HepG2 (cell line): ENCODE results near the gene DNAJB11. TPM values are rescaled to one million over a fixed set of nuclear protein-coding genes. Genes with fewer than 3 reads are reported as not detected.

Experiments
- CENPX ChIP-seq: sonication (generic); formaldehyde crosslinking; IDR thresholded peaks from 2 replicates; pipeline ENCODE4 v1.9.0; 2021; ENCODE audit warnings: mild to moderate bottlenecking, missing genetic modification reagents, moderate library complexity
- CHD2 ChIP-seq: IDR thresholded peaks from 2 replicates; pipeline ENCODE4 v1.6.1; 2011; ENCODE audit warnings: low read depth, low read length, improper control_type of control experiment
- FLYWCH1 ChIP-seq: sonication (generic); formaldehyde crosslinking; IDR thresholded peaks from 2 replicates; pipeline ENCODE4 v1.8.1; 2023; ENCODE audit warnings: mild to moderate bottlenecking, missing genetic modification reagents
- FOSL2 ChIP-seq: sonication (generic); formaldehyde crosslinking; IDR thresholded peaks from 2 replicates; pipeline ENCODE4 v1.4.0; 2020; ENCODE audit warnings: missing genetic modification reagents
- HCFC1 ChIP-seq: fragments of 150-350 bp; IDR thresholded peaks from 2 replicates; pipeline ENCODE4 v1.6.1; 2014; ENCODE audit warnings: low read depth, low read length
- HNF1A ChIP-seq, 2 experiments: sonication (generic) in 1 of 2; formaldehyde crosslinking in 1 of 2; IDR thresholded peaks; 2 replicates each; pipeline versions ENCODE4 v1.4.0 to v1.6.1; 2016 to 2020; ENCODE audit warnings: borderline replicate concordance in 1 of 2, low read depth in 1 of 2, mild to moderate bottlenecking in 1 of 2, missing genetic modification reagents in 1 of 2
- HOXA7 ChIP-seq: sonication (generic); formaldehyde crosslinking; IDR thresholded peaks from 2 replicates; pipeline ENCODE4 v1.8.1; 2022; ENCODE audit warnings: mild to moderate bottlenecking, missing genetic modification reagents, moderate library complexity
- MAX ChIP-seq: IDR thresholded peaks from 2 replicates; pipeline ENCODE4 v1.6.1; 2012; ENCODE audit warnings: inconsistent platforms
- MED1 ChIP-seq: sonication (generic); formaldehyde crosslinking; IDR thresholded peaks from 2 replicates; pipeline ENCODE4 v1.4.0; 2020; ENCODE audit warnings: missing genetic modification reagents
- SIN3B ChIP-seq: fragments of 150-350 bp; IDR thresholded peaks from 2 replicates; pipeline ENCODE4 v1.6.1; 2014; ENCODE audit warnings: low read length
- SRY ChIP-seq: sonication (generic); formaldehyde crosslinking; IDR thresholded peaks from 2 replicates; pipeline ENCODE4 v1.8.0; 2022; ENCODE audit warnings: mild to moderate bottlenecking, missing genetic modification reagents
- ZNF276 ChIP-seq: sonication (generic); formaldehyde crosslinking; IDR thresholded peaks from 2 replicates; pipeline ENCODE4 v1.4.0; 2020; ENCODE audit warnings: mild to moderate bottlenecking, low read depth, missing genetic modification reagents
- ZNF44 ChIP-seq: sonication (generic); formaldehyde crosslinking; IDR thresholded peaks from 2 replicates; pipeline ENCODE4 v1.5.1; 2020; ENCODE audit warnings: mild to moderate bottlenecking, missing genetic modification reagents
- ZNF646 ChIP-seq: sonication (generic); formaldehyde crosslinking; IDR thresholded peaks from 2 replicates; pipeline ENCODE4 v1.9.0; 2021; ENCODE audit warnings: mild to moderate bottlenecking, missing genetic modification reagents
- ZNF670 ChIP-seq: sonication (generic); formaldehyde crosslinking; IDR thresholded peaks from 2 replicates; pipeline ENCODE4 v1.8.0; 2022; ENCODE audit warnings: mild to moderate bottlenecking, missing genetic modification reagents, borderline replicate concordance
- ZNF674 ChIP-seq: sonication (generic); formaldehyde crosslinking; IDR thresholded peaks from 2 replicates; pipeline ENCODE4 v1.5.0; 2020; ENCODE audit warnings: low read depth, mild to moderate bottlenecking, missing genetic modification reagents
- polyA plus RNA-seq, 8 experiments: library from polyadenylated mRNA; depleted of rRNA in 3 of 8; stranded (reverse) in 7 of 8; unstranded in 1 of 8; fragments of >200 nt; fragmentation: Illumina TruSeq in 4 of 8; extraction: Trizol in 4 of 8; gene quantifications; 2 replicates each; pipeline versions ENCODE4 v1.2.1 to v1.2.3, GENCODE V29; 2011 to 2016; ENCODE audit warnings: low read depth in 4 of 8, missing spikeins in 1 of 8, mixed read lengths in 1 of 8; ENCODE audit not compliant: insufficient read depth in 1 of 8
- total RNA-seq, 5 experiments: library from RNA; depleted of rRNA; stranded (reverse); fragments of >200 nt; fragmentation: Illumina TruSeq; extraction: Trizol; gene quantifications; 2 replicates each; pipeline ENCODE4 v1.2.3, GENCODE V29; 2016; ENCODE audit warnings: low read depth in 1 of 5

The DNAJB11 gene
- total and polyA plus RNA-seq, 2 of the 13 experiments (the other 11 are each of a cell fraction or from before 2014, with no cell fraction given), result 41.0 to 132 TPM

GRCh38 chr3:186612721-186613636 is 42.5 kb downstream of the DNAJB11 start, which contains the start of gene AHSG (continued):
- 0 out of 2 replicates have a peak, but pooled peaks have one; percentile 66 for TF ChIP-seq ZNF44
- TF ChIP-seq FLYWCH1 (CRISPR knock-in tag), result 0 out of 2 replicates have a peak, but pooled peaks have one; percentile 6
- TF ChIP-seq FOSL2 (CRISPR knock-in tag), result peak; percentile 91
- TF ChIP-seq MED1, result peak; percentile 99
- peak; percentile 87 for TF ChIP-seq ZNF276 (CRISPR knock-in tag)
- peak; percentile 34; the same call in 1 of the 2 replicates for TF ChIP-seq HOXA7
- TF ChIP-seq CENPX, result no peak
- TF ChIP-seq HNF1A (IDR thresholded peaks at IDR 0.05; ENCODE audit: low read depth), result peak; percentile 91
- peak; percentile 96 for TF ChIP-seq HNF1A (CRISPR knock-in tag; IDR thresholded peaks at IDR 0.05; ENCODE audit: borderline replicate concordance)
- TF ChIP-seq CHD2, result no peak
- peak; percentile 99 for TF ChIP-seq ZNF670 (CRISPR knock-in tag)
- TF ChIP-seq ZNF674 (CRISPR knock-in tag), result no peak
- peak; percentile 94 for TF ChIP-seq SRY (CRISPR knock-in tag)
- TF ChIP-seq HCFC1, result no peak
- TF ChIP-seq SIN3B, result no peak
- TF ChIP-seq MAX, result no peak
- TF ChIP-seq ZNF646, result no peak
